Measurements from ENCODE around the gene COMT. TPM values are rescaled to one million over a fixed set of nuclear protein-coding genes. Genes with fewer than 3 reads are reported as not detected.
"Not testable (repeated sequence)": the region's sequence is repeated elsewhere in the genome, so short reads cannot be mapped to it uniquely, and the experiment has no call there.

The COMT gene
- total RNA-seq, 1 donor from 2014 or later: 49.0 TPM

- DNase-seq (ENCODE audit: low spot score): no peak
- Mint-ChIP-seq H3K27ac (ENCODE audit: unreplicated experiment) (no peak overlapping the region), H3K9me3 (ENCODE audit: unreplicated experiment) (no peaks in the 10 kb centered on the region), H3K4me3 (ENCODE audit: unreplicated experiment) (no peak overlapping the region), H3K36me3 (ENCODE audit: low read depth, unreplicated experiment) (peaks cover 10% of the 10 kb centered on the region), H3K27me3 (ENCODE audit: unreplicated experiment) (peaks cover 5% of the 10 kb centered on the region), H3K4me1 (ENCODE audit: unreplicated experiment) (no peaks in the 10 kb centered on the region)
- TF ChIP-seq CTCF (IDR thresholded peaks at IDR 0.05; ENCODE audit: unreplicated experiment): no peak
Observed at GRCh38 chr22:19903031-19903430, 38.5 kb upstream of the COMT start.

GRCh38 chr22:19903513-19903912 is 38.1 kb upstream of the COMT start:
- H3K4me1 Mint-ChIP-seq (ENCODE audit: unreplicated experiment): no peaks in the 10 kb centered on the region
- no peaks in the 10 kb centered on the region for H3K9me3 Mint-ChIP-seq (ENCODE audit: unreplicated experiment)
- no peak overlapping the region for H3K4me3 Mint-ChIP-seq (ENCODE audit: unreplicated experiment)
- H3K27me3 Mint-ChIP-seq (ENCODE audit: unreplicated experiment): peaks cover 5% of the 10 kb centered on the region
- no peak overlapping the region for H3K27ac Mint-ChIP-seq (ENCODE audit: unreplicated experiment)
- no peak for TF ChIP-seq CTCF (IDR thresholded peaks at IDR 0.05; ENCODE audit: unreplicated experiment)
- peaks cover 15% of the 10 kb centered on the region for H3K36me3 Mint-ChIP-seq (ENCODE audit: low read depth, unreplicated experiment)
- DNase-seq (ENCODE audit: low spot score): no peak

DNA sequence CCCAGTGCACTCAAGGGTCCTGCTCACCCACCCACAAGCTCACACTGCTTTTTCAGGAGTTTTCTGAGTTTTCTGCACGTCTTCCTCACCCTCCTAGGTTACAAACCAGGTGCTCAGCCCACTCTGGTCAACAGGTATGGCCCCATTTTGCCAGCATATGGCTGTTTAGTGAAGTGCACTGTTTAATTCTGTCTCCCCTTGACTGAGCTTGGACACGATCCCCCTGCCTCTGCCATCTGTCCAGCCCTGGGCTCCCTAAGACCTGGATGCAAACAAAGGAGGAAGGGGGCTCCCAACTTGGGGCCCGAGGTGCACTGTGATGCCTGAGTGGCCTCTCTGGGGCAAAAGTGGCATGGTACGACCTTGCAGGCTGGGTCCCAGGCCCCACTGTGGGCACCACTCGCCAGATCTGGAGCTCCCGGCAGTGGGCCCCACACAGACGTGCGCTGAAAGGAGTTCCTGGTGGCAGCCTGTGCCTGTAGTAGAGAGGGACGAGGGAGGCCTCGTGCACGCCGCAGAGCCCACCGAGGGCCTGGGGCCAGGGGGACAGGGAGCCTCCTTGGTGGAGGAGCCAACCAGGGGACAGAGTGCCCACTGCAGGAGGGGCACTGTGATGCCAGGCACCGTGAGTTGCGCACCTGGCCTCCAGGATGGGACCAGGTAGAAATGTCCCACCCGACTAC is 37.3 kb upstream of the COMT start:
- no peaks in the 10 kb centered on the region for H3K9me3 Mint-ChIP-seq (ENCODE audit: unreplicated experiment)
- H3K27ac Mint-ChIP-seq (ENCODE audit: unreplicated experiment): no peak overlapping the region
- no peaks in the 10 kb centered on the region for H3K4me1 Mint-ChIP-seq (ENCODE audit: unreplicated experiment)
- peaks cover 19% of the 10 kb centered on the region for H3K36me3 Mint-ChIP-seq (ENCODE audit: low read depth, unreplicated experiment)
- no peak overlapping the region for H3K4me3 Mint-ChIP-seq (ENCODE audit: unreplicated experiment)
- no peak for TF ChIP-seq CTCF (IDR thresholded peaks at IDR 0.05; ENCODE audit: unreplicated experiment)
- no peak for DNase-seq (ENCODE audit: low spot score)
- H3K27me3 Mint-ChIP-seq (ENCODE audit: unreplicated experiment): peaks cover 5% of the 10 kb centered on the region

- TF ChIP-seq CTCF (IDR thresholded peaks at IDR 0.05; ENCODE audit: unreplicated experiment): no peak
- Mint-ChIP-seq H3K4me1 (ENCODE audit: unreplicated experiment) (no peaks in the 10 kb centered on the region), H3K27me3 (ENCODE audit: unreplicated experiment) (peaks cover 6% of the 10 kb centered on the region), H3K36me3 (ENCODE audit: low read depth, unreplicated experiment) (peaks cover 25% of the 10 kb centered on the region), H3K9me3 (ENCODE audit: unreplicated experiment) (no peaks in the 10 kb centered on the region), H3K4me3 (ENCODE audit: unreplicated experiment) (no peak overlapping the region), H3K27ac (ENCODE audit: unreplicated experiment) (no peak overlapping the region)
- no peak for DNase-seq (ENCODE audit: low spot score)
Observed at GRCh38 chr22:19904935-19905334, 36.6 kb upstream of the COMT start.

GRCh38 chr22:19905347-19906276 is 36.0 kb upstream of the COMT start:
- Mint-ChIP-seq H3K9me3 (ENCODE audit: unreplicated experiment) (no peaks in the 10 kb centered on the region), H3K27ac (ENCODE audit: unreplicated experiment) (no peak overlapping the region), H3K36me3 (ENCODE audit: low read depth, unreplicated experiment) (peaks cover 26% of the 10 kb centered on the region), H3K27me3 (ENCODE audit: unreplicated experiment) (peaks cover 6% of the 10 kb centered on the region), H3K4me1 (ENCODE audit: unreplicated experiment) (no peaks in the 10 kb centered on the region), H3K4me3 (ENCODE audit: unreplicated experiment) (no peak overlapping the region)
- DNase-seq (ENCODE audit: low spot score): no peak
- no peak for TF ChIP-seq CTCF (IDR thresholded peaks at IDR 0.05; ENCODE audit: unreplicated experiment)

- H3K27me3 Mint-ChIP-seq (ENCODE audit: unreplicated experiment); H3K27ac Mint-ChIP-seq (ENCODE audit: unreplicated experiment); H3K4me1 Mint-ChIP-seq (ENCODE audit: unreplicated experiment); H3K9me3 Mint-ChIP-seq (ENCODE audit: unreplicated experiment); DNase-seq (ENCODE audit: low spot score): not testable (repeated sequence)
- H3K4me3 Mint-ChIP-seq (ENCODE audit: unreplicated experiment): peak overlapping the region; percentile 78
- peaks cover 22% of the 10 kb centered on the region for H3K36me3 Mint-ChIP-seq (ENCODE audit: low read depth, unreplicated experiment)
Observed at GRCh38 chr22:19906864-19907263, 34.7 kb upstream of the COMT start.

GRCh38 chr22:19907902-19908301 is 33.7 kb upstream of the COMT start:
- H3K27me3 Mint-ChIP-seq (ENCODE audit: unreplicated experiment); H3K27ac Mint-ChIP-seq (ENCODE audit: unreplicated experiment); H3K4me1 Mint-ChIP-seq (ENCODE audit: unreplicated experiment); H3K9me3 Mint-ChIP-seq (ENCODE audit: unreplicated experiment); H3K4me3 Mint-ChIP-seq (ENCODE audit: unreplicated experiment); DNase-seq (ENCODE audit: low spot score): not testable (repeated sequence)
- peaks cover 23% of the 10 kb centered on the region for H3K36me3 Mint-ChIP-seq (ENCODE audit: low read depth, unreplicated experiment)
